ENCODE measurements around the gene DNAH8.
A peak's percentile ranks its signal among the peaks of the same experiment; 100 is the strongest.

The DNAH8 gene

GRCh38 chr6:39021779-39022178 is 306.7 kb downstream of the DNAH8 start:
- no peak for DNase-seq

- DNase-seq, result no peak
Observed at GRCh38 chr6:39026175-39026574, 311.1 kb downstream of the DNAH8 start.

- peak; percentile 8 to 39 for DNase-seq
Observed at GRCh38 chr6:39029156-39030011, 314.3 kb downstream of the DNAH8 start.

- no peak for DNase-seq
Observed at GRCh38 chr6:39035681-39036080, 320.6 kb downstream of the DNAH8 start.

- DNase-seq, result no peak
Observed at GRCh38 chr6:39037082-39037508, 322.0 kb downstream of the DNAH8 start.

GRCh38 chr6:39037707-39038106 is 322.6 kb downstream of the DNAH8 start:
- no peak for DNase-seq

- DNase-seq, result no peak
Observed at GRCh38 chr6:39040080-39040673, 325.1 kb downstream of the DNAH8 start.

- no peak for DNase-seq
Observed at GRCh38 chr6:39041072-39041471, 326.0 kb downstream of the DNAH8 start.

- no peak for DNase-seq
Observed at GRCh38 chr6:39043776-39044175, 328.7 kb downstream of the DNAH8 start.

GRCh38 chr6:39044181-39044580 is 329.1 kb downstream of the DNAH8 start:
- DNase-seq, result no peak

- DNase-seq, result no peak
Observed at GRCh38 chr6:39047434-39048327, 332.6 kb downstream of the DNAH8 start.

GRCh38 chr6:39048481-39049399 is 333.6 kb downstream of the DNAH8 start, which contains the start of gene GLP1R:
Gene GLP1R (plus strand): TSS chr6:39048781. CDS start chr6:39048841, 60 bp downstream.
- DNase-seq, result no peak

- no peak for DNase-seq
Observed at GRCh38 chr6:39049575-39050283, 334.6 kb downstream of the DNAH8 start.

GRCh38 chr6:39050453-39051112 is 335.5 kb downstream of the DNAH8 start:
- DNase-seq, result no peak

- no peak for DNase-seq
Observed at GRCh38 chr6:39051399-39052122, 336.4 kb downstream of the DNAH8 start.

GRCh38 chr6:39053016-39053624 is 338.0 kb downstream of the DNAH8 start:
- peak; percentile 22 to 48 for DNase-seq

- DNase-seq, result no peak
Observed at GRCh38 chr6:39053854-39054576, 338.9 kb downstream of the DNAH8 start.

- DNase-seq, result no peak
Observed at GRCh38 chr6:39054577-39055142, 339.5 kb downstream of the DNAH8 start.

Data from inflammatory macrophage (primary cell).